Activated T-helper 2 cell treated with anti-CD3 and anti-CD28 coated beads, Interferon-gamma antibody, Interleukin-2, Interleukin-4, amounts not matched to agents 10 μg/mL and 5 μg/mL and 100 μg/mL, durations not matched to agents 14 hours and 24 hours and 36 hours (primary cell): ENCODE measurements around the gene MAP4K2. TPM values are rescaled to one million over a fixed set of nuclear protein-coding genes. Genes with fewer than 3 reads are reported as not detected.

Source experiments
- DNase-seq: peaks from one replicate; pipeline ENCODE4 v3.0.0; 2021; ENCODE audit warnings: low spot score
- H3K27ac Mint-ChIP-seq: one replicate; pipeline ENCODE4 v1.8.0; 2021; ENCODE audit warnings: mixed read lengths
- H3K27me3 Mint-ChIP-seq: one replicate; pipeline ENCODE4 v1.8.0; 2021; ENCODE audit warnings: low read depth, mixed read lengths
- H3K36me3 Mint-ChIP-seq: one replicate; pipeline ENCODE4 v1.8.0; 2021; ENCODE audit warnings: low read depth, mixed read lengths
- H3K4me1 Mint-ChIP-seq: one replicate; pipeline ENCODE4 v1.8.0; 2021; ENCODE audit warnings: low read depth, mixed read lengths
- H3K4me3 Mint-ChIP-seq: one replicate; pipeline ENCODE4 v1.8.0; 2021; ENCODE audit warnings: low read depth, mild to moderate bottlenecking, moderate library complexity, mixed read lengths
- H3K9me3 Mint-ChIP-seq: one replicate; pipeline ENCODE4 v1.8.0; 2021; ENCODE audit warnings: mixed read lengths
- intact Hi-C: fragments of 100-400 bp; cut with micrococcal nuclease; formaldehyde crosslinking; loops from one replicate; pipeline ENCODE4 v1.15.1; 2023
- total RNA-seq: library from RNA; stranded (reverse); gene quantifications from 2 replicates; pipeline ENCODE4 v1.2.3, GENCODE V29; 2022

The MAP4K2 gene
- total RNA-seq, 1 donor from 2014 or later, result 72.1 TPM

DNA sequence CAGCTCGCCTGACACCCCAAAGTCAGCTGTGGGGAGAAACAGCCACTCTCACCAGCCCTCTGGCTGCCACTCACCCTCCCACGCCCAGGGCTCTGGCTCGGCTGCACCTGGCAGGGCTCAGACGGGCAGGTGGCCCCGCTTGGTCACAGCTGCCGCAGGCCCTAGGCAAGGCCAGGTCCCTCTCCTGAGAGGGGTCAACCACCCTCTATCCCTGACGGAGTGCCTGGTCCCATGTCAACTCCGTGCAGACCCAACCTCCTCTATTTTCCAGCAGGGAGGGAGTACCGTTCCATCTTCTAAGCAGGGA is 1.9 kb downstream of the MAP4K2 start:
- intact Hi-C loops, result no loop called here
- Mint-ChIP-seq H3K27ac (no peak overlapping the region), H3K9me3 (no peaks in the 10 kb centered on the region), H3K4me1 (peaks cover 11% of the 10 kb centered on the region), H3K36me3 (peaks cover 34% of the 10 kb centered on the region), H3K27me3 (no peaks in the 10 kb centered on the region), H3K4me3 (no peak overlapping the region)
- DNase-seq, result no peak

DNA sequence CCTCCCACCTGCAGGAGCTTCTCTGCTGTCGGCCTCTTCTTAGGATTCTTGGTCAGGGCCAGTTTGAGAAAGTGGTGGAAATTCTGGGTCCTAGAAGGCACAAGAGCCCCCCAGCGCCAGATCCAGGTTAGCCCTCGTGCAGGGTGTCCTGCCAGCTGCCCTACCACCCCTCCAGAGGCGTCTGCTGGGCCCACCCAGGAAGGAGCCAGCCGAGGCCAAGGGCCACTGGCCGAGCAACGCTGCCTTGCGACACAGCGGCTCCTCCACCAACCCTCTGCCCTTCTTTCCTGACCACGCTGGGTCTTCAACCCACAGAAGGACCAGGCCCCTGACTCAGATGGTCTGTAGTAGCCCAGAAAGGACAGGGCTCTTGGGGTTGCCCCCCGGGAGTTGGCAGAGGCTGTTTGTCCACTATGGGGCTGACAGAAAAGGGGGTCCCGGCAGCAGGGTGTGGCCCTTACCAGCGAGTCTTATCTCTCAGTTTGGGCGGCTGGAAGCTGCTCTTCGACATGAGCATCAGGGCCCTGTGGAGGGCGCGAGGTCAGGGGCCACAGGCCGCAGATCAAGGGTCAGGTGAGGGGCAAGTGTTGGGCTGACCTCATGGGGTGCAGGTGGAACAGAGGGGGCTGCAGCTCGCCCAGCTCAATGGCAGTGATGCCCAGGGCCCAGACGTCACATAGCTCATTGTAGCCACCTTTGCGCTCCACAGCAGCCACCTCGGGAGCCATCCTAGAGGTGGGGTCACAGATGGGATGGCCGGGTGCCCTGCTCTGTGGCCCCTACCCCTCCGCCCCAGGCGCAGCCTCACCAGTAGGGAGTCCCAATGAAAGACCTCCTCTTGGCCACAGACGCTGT is 2.5 kb downstream of the MAP4K2 start:
- Mint-ChIP-seq H3K27me3 (no peaks in the 10 kb centered on the region), H3K4me3 (no peak overlapping the region), H3K4me1 (peaks cover 10% of the 10 kb centered on the region), H3K27ac (peak overlapping the region; percentile 30), H3K9me3 (no peaks in the 10 kb centered on the region), H3K36me3 (peaks cover 38% of the 10 kb centered on the region)
- intact Hi-C loops, result no loop called here
- no peak for DNase-seq

DNA sequence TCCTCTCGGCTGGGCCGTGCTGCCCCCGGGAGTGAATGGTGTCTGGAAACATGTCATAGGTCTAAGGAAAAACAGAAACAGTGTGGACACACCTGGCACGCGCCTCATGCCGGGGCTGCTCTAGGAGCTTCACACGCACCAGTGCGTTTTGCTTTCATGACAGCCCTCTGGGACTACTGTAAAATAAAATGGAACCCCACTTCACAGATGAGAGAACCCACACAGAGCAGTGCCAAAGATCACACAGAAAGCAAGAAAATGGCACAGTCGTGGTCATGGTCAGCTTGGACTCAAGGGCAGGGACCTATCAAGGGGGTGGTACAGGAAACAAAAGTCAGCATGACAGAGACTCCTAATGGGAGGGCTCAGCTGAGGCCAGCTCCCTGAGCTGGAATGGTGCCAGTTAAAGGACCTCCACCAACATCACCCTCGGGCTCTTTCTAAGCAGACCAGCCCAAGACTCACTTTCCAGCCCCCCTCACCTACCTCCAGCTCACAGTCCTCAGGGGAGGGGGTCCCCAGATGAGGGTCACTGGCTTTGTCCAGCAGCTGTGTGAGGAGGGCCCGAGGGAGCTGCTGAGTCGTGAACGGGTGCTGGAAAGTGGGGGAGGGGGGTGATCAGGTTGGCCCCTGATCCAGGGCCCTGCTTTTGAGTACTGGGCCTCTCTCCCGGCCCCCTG is 3.3 kb downstream of the MAP4K2 start:
- no peaks in the 10 kb centered on the region for H3K9me3 Mint-ChIP-seq
- peaks cover 37% of the 10 kb centered on the region for H3K36me3 Mint-ChIP-seq
- DNase-seq, result no peak
- intact Hi-C loops, result no loop called here
- no peaks in the 10 kb centered on the region for H3K27me3 Mint-ChIP-seq
- peaks cover 12% of the 10 kb centered on the region for H3K4me1 Mint-ChIP-seq
- no peak overlapping the region for H3K27ac Mint-ChIP-seq
- H3K4me3 Mint-ChIP-seq, result no peak overlapping the region

DNA sequence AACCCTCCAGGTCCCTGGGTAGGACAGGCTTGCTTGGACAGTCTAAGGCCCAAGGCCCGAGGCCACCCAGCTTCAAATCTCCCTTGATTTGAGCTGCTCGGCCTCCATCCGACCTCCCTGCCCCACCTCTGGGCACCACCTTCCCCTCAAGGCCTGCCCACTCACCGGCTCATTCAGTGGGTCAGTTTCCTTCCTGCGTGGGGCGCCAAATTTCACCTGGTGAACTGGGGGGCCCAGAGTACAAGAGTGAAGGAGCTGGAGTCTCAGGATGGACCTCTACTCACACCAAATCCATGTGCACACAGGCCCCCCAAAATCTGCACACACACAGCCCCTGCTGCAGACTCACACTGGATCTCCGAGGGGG is 3.8 kb downstream of the MAP4K2 start:
- Mint-ChIP-seq H3K27ac (no peak overlapping the region), H3K36me3 (peaks cover 41% of the 10 kb centered on the region), H3K4me1 (peaks cover 14% of the 10 kb centered on the region), H3K9me3 (no peaks in the 10 kb centered on the region), H3K4me3 (no peak overlapping the region), H3K27me3 (no peaks in the 10 kb centered on the region)
- DNase-seq, result no peak
- intact Hi-C loops, result no loop called here

DNA sequence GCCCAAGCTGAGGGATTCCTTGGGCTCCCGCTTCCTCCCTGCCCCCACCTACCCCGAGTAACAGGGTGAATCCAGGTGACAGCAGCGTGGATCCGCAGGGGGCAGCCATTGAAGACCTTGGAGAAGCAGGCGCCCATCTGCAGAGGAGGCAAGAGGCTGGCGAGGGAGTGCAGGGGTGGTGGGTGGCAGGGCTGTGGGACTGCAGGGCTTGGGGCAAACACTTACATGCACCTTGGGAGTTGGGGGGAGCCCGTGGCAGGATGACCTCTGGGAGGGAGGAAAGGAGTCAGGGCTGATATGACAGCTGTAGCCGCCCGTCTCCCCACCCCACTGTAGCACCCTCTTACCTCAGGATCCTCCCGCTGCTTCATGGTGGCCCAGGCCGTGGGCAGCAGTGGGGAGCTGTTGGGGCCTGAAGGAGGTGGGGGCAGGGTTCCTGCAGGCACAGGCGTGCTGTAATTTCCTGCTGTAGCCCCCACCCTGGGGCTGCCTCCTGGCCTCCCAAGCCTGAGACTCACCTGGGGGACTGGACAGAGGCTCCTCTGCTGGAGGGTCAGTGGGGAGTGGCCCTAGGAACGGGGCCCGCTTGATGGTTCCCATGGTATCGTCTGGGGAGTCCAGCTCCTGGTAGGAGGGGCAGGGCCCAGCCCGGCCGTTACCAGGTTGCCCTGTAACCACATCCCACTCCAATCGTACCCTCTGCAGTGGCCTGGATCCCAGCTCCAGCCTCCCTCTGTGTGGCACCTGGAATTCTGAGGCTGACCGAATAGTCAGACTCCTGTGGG is 6.1 kb downstream of the MAP4K2 start:
- no peaks in the 10 kb centered on the region for H3K9me3 Mint-ChIP-seq
- no peaks in the 10 kb centered on the region for H3K27me3 Mint-ChIP-seq
- H3K36me3 Mint-ChIP-seq, result peaks cover 46% of the 10 kb centered on the region
- no peak overlapping the region for H3K4me3 Mint-ChIP-seq
- no peak overlapping the region for H3K27ac Mint-ChIP-seq
- DNase-seq, result no peak
- intact Hi-C loops, result no loop called here
- H3K4me1 Mint-ChIP-seq, result peaks cover 15% of the 10 kb centered on the region

DNA sequence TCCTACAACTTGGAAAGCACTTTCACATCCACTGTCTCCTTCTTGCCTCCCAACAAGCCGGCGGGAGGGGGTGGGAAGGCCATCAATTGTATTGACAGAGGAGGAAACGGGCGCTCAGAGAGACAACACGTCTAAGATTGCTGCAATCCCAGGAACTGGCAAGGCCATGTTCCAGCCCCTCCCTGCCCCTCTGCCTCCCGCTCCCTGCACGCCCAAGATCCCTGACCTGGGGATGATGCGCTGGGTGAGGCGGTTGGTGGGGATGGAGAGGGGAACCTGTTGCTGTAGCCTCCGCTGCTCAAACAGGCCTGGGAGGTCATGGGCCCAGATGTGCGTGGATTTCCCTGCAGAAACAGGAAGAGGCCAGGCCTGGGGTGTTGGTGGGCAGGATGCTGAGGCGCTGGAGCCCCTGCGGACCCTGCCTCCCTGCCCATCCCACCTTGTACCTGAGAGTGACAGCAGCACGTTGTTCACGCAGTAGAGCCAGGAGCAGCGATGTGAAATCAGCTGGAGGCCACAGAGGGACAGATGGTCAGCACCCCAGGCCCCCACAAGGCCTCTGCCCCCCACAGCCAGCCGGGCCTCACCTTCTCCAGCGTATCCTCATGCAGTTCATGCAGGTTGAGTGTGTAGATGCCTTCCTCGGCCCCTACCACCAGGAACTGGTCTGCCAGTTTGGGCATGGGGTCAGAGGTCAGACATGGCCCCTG is 6.8 kb downstream of the MAP4K2 start:
- H3K27me3 Mint-ChIP-seq, result no peaks in the 10 kb centered on the region
- no peak overlapping the region for H3K4me3 Mint-ChIP-seq
- no peak for DNase-seq
- H3K27ac Mint-ChIP-seq, result no peak overlapping the region
- intact Hi-C loops, result no loop called here
- no peaks in the 10 kb centered on the region for H3K9me3 Mint-ChIP-seq
- H3K4me1 Mint-ChIP-seq, result peaks cover 15% of the 10 kb centered on the region
- peaks cover 46% of the 10 kb centered on the region for H3K36me3 Mint-ChIP-seq

DNA sequence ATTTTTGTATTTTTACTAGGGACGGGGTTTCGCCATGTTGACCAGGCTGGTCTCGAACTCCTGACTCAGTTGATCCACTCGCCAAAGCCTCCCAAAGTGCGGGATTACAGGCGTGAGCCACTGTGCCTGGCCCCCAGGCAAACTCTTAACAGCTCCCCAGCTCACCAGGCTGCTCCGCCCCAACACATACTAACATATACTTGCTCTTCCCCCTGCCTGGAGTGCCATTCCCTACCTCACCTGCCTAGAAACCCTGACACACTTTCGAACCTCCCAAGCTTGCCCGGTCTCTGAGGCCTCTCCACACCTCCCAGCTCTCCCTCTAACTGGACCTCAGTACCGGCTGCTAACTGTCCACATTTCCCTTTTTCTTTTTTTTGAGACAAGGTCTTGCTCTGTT is 8.5 kb downstream of the MAP4K2 start:
- H3K4me3 Mint-ChIP-seq, result no peak overlapping the region
- intact Hi-C loops, result no loop called here

DNA sequence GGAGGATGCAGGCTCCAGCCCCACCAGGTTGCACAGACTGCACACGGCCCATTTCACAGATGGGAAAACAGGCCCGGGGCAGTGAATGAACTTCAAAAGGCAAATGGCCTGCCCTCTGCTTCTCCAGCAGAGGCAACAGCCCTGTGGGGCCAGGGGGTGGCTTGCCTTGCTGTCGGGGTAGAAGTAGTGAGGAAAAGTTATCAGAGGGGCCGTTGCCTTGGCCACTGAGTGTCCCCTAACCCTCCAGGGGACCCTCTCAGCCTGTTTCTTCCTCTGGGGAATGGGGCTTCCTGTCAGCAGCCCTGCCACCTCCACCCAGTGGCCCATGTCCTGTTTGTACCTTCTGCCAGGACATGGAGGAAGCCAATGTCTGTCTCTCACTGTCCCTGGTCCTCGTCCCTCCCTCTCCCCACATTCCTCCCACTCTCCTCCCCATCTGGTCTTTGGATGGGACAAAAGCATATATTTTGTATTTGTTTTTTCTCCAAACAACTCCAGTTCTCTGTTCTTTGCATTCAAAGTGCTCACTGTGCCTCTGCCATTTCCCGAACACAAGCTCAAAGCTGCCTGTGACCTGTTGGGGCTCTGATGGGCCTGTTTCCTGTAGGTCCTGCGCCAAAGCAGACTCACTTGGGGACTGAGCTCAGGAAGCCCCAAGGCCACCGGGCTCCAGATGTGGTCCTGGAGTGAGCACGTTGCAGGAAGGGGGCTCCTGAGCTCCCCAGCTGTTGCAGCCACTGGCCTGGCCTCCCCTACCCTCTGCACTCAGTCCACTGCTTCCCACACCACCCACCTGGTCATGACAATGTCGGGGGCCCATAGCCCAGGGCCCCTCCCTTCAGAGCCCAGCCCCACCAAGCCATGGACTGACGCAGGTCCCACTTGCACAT is 9.5 kb downstream of the MAP4K2 start:
- Mint-ChIP-seq H3K9me3 (no peaks in the 10 kb centered on the region), H3K4me3 (no peak overlapping the region), H3K27me3 (no peaks in the 10 kb centered on the region), H3K36me3 (peaks cover 38% of the 10 kb centered on the region), H3K27ac (peak overlapping the region; percentile 14), H3K4me1 (peaks cover 12% of the 10 kb centered on the region)
- no peak for DNase-seq
- intact Hi-C loops, result no loop called here

More for the DNA sequence above, 8.5 kb downstream of the MAP4K2 start:
- DNase-seq, result no peak
- H3K9me3 Mint-ChIP-seq, result no peaks in the 10 kb centered on the region
- H3K4me1 Mint-ChIP-seq, result peaks cover 15% of the 10 kb centered on the region
- no peak overlapping the region for H3K27ac Mint-ChIP-seq
- H3K36me3 Mint-ChIP-seq, result peaks cover 45% of the 10 kb centered on the region
- H3K27me3 Mint-ChIP-seq, result no peaks in the 10 kb centered on the region

DNA sequence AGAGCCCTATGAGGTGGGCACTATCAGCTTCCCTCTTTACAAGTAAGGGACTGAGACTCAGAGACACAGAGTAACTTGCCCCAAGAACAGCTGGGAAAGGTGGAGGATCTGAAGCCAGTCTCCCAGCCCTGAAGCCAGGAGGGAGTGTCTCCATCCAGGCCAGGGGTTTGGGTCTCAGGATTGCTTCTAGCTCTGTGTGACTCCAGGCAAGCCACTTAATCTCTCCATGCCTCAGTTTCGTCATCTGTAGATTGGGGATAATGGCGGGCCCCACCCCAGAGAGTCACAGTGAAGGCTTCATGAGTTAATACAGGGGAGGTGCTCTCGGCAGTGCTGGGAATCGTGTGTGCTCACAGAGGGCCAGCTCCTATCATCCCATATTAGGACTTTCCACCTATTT is 10.5 kb downstream of the MAP4K2 start:
- H3K27ac Mint-ChIP-seq, result no peak overlapping the region
- peaks cover 12% of the 10 kb centered on the region for H3K4me1 Mint-ChIP-seq
- H3K27me3 Mint-ChIP-seq, result no peaks in the 10 kb centered on the region
- H3K36me3 Mint-ChIP-seq, result peaks cover 40% of the 10 kb centered on the region
- no peaks in the 10 kb centered on the region for H3K9me3 Mint-ChIP-seq
- H3K4me3 Mint-ChIP-seq, result no peak overlapping the region
- intact Hi-C loops, result no loop called here
- DNase-seq, result no peak

DNA sequence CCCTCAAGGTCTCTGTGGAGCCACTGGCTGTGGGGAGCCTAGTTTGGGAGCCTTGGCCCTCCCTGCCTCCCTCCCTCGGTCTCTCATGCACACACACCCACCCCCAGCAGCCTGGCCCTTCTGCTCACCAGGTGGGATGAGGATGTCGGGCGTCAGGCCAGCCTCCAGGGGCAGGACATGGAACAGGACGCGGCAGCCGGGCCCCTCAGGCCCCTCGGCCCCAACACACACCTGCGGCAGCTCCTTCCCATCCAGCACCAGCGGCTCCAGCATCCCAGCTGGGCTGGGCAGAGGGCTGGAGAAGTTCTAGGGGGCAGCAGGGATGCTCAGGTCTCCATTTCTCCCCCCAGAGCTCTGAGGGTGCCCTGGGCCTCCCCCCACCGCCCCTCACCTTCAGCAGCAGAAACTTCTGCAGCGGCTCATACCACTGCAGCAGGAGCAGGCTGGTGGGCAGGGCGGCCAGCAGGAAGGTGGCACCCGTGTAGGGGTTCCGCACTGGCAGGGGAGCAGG is 11.2 kb downstream of the MAP4K2 start:
- Mint-ChIP-seq H3K4me3 (no peak overlapping the region), H3K27ac (no peak overlapping the region), H3K9me3 (no peaks in the 10 kb centered on the region), H3K36me3 (peaks cover 40% of the 10 kb centered on the region), H3K27me3 (no peaks in the 10 kb centered on the region), H3K4me1 (peaks cover 12% of the 10 kb centered on the region)
- intact Hi-C loops, result no loop called here
- no peak for DNase-seq

DNA sequence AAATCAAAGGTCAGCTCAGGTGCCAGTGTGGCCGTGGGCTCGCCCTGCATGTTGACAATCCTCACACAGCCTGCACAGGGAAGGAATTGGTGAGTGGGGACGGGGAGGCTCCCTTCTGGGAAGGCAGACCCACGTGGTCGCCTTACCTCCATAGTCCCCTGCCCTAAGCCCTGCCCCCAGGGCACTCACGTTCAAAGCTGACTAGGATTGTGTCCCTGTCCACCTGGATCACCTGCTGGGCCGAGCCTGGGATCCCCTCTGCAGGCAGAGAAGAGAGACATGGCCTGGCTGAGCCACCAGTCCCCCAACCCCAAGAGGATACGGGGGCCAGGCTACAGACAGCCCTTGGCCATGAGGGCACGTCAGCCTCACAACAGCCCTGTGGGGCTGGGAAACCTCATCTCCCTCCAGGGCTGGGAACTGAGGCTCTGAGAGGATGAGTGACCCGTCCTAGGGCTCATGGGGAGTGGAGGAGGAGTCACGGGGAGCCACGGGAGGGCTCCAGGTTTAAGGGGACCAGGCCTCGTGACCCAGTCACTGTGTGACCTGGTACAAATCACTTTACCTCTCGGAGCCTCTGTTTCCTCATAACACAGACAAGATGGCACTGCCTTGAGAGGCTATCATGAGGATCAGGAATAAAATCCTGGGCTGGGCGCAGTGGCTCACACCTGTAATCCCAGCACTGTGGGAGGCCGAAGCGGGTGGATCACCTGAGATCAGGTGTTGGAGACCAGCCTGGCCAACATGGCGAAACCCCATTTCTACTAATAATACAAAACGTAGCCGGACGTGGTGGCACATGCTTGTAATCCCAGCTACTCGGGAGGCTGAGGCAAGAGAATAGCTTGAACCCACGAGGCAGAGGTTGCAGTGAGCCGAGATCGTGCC is 12.6 kb downstream of the MAP4K2 start:
- H3K4me1 Mint-ChIP-seq, result peaks cover 12% of the 10 kb centered on the region
- no peak for DNase-seq
- H3K27ac Mint-ChIP-seq, result no peak overlapping the region
- intact Hi-C loops, result no loop called here
- peaks cover 34% of the 10 kb centered on the region for H3K36me3 Mint-ChIP-seq
- no peak overlapping the region for H3K4me3 Mint-ChIP-seq
- no peaks in the 10 kb centered on the region for H3K9me3 Mint-ChIP-seq
- H3K27me3 Mint-ChIP-seq, result no peaks in the 10 kb centered on the region
